Urinary bladder (tissue), 4 donors: ENCODE data around the gene ZFP1. TPM values are rescaled to one million over a fixed set of nuclear protein-coding genes. Genes with fewer than 3 reads are reported as not detected.
"Not testable (repeated sequence)": the region's sequence is repeated elsewhere in the genome, so short reads cannot be mapped to it uniquely, and the experiment has no call there.

Experiments used
- DNase-seq: peaks from one replicate; pipeline ENCODE4 v3.0.0-alpha.2; 2015; ENCODE audit errors: extremely low spot score
- H3K27ac ChIP-seq: one replicate; pipeline ENCODE4 v1.5.1; 2013; ENCODE audit warnings: low read depth, mild to moderate bottlenecking, moderate library complexity
- H3K36me3 ChIP-seq: one replicate; pipeline ENCODE4 v1.6.1; 2013; ENCODE audit warnings: mild to moderate bottlenecking, moderate library complexity; ENCODE audit not compliant: insufficient read depth
- H3K4me1 ChIP-seq: one replicate; pipeline ENCODE4 v1.6.1; 2013; ENCODE audit warnings: mild to moderate bottlenecking, moderate library complexity; ENCODE audit not compliant: insufficient read depth
- H3K4me3 ChIP-seq: one replicate; pipeline ENCODE4 v1.5.1; 2013; ENCODE audit warnings: low read depth, low read length
- WGBS: extraction: QIAGEN DNeasy Blood & Tissue Kit; methylation state at CpG from one replicate; pipeline ENCODE4 v1.1.7; 2013; 5-methylcytosine and 5-hydroxymethylcytosine counted together
- polyA plus RNA-seq: library from polyadenylated mRNA; stranded (reverse); fragments of 200-250 nt; gene quantifications from one replicate; pipeline ENCODE4 v1.2.3, GENCODE V29; 2013
- total RNA-seq: library from RNA; depleted of rRNA; stranded (reverse); fragments of >200 nt; gene quantifications from one replicate; pipeline ENCODE4 v1.2.3, GENCODE V29; 2014
- donor health status: healthy with polysubstance abuse.
- donor health status: healthy.

Gene ZFP1
- total and polyA plus RNA-seq, 2 donors, result 10.6 to 34.0 TPM

DNA sequence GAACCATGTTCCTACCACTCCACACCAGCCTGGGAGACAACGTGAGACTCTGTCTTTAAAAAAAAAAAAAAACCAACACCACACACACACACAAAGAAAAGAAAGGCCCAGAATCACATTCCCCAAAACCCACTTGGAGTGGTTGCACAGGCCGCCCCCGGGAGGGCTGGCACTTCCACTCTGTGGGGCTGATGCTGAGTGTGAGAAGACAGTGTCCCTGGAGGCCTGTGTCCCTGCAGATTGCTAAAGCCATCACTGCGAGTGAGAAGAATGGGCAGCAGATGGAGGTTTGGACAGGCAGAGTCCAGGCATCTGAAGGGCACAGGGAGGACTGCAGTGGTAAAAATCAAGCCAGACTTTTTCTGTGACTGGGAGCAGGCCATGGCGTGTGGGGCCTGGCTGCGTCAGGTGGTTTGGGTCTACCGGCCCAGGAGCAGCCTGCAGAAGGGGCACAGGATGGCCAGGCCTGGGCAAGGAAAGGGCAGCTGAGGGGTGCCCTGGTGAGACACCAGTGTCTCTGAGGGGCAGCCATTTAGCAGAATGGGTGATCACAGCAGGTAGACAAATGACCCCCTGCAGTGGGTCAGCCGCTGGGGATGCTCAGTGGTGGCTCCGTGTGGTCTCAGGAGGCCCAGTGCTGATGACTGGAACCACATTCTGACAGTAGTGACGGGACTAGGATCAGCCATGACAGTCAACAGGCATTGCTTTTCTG, 45.6 kb downstream of the ZFP1 start:
- Histone ChIP-seq H3K27ac (no peak overlapping the region), H3K4me3 (no peak overlapping the region), H3K36me3 (no peaks in the 10 kb centered on the region), H3K4me1 (no peaks in the 10 kb centered on the region)
- WGBS, result 85% methylated on average over 10 of the region's 10 CpGs
- DNase-seq, result no peak

- Histone ChIP-seq H3K36me3 (no peaks in the 10 kb centered on the region), H3K4me3 (no peak overlapping the region), H3K4me1 (no peaks in the 10 kb centered on the region), H3K27ac (no peak overlapping the region)
- 86% methylated on average over 24 of the region's 24 CpGs for WGBS
- no peak for DNase-seq
Observed at GRCh38 chr16:75195811-75196790, 47.8 kb downstream of the ZFP1 start.

DNA sequence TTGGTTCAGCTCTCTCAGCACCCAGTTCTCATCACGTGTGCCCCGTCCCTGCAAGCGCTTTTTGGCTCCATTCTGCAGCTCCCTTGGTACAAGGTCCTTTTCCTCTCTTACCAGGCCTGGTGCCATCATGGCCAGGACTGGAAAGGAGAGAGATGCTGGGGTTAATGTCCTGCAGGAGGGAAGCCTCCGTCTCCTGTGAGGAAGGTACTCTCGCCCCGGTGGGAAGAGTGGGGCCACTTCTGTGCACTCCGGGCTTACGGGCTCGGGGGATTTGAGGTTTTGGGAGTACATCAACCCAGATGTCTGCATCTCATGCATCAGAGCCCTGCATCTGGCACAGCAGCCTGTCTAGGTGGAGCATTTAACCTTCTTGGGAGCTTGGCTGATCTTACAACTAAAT, 48.5 kb downstream of the ZFP1 start:
- no peak overlapping the region for H3K27ac ChIP-seq
- 74% methylated on average over 9 of the region's 9 CpGs for WGBS
- H3K36me3 ChIP-seq, result no peaks in the 10 kb centered on the region
- no peaks in the 10 kb centered on the region for H3K4me1 ChIP-seq
- DNase-seq, result no peak
- no peak overlapping the region for H3K4me3 ChIP-seq

DNA sequence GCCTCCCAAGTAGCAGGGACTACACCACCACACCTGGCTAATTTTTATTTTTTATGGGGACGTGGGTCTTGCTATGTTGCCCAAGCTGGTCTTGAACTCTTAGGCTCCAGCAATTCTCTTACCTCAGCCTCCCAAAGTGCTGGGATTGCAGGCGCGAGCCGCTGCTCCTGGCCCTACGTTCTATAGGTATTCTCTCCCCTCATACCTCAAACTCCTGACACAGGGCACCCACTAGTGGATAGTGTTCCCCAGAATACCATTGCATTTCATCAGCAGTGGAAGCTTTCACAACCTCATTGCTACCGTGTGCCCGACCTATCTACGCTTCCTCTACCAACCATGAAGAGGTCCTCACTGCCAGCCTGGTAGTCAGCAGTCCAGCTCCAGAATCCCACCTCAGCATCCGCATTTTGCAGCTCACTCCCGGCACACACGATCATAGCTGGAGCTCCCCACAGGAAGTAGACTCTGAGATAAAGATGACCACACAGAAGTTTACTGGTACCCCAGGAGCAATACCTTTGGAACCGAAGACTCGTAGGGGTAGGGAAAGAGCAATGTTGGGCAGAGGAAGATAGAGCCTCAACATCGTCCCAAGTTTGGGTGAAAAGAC, 49.3 kb downstream of the ZFP1 start:
- H3K4me1 ChIP-seq, result no peaks in the 10 kb centered on the region
- H3K4me3 ChIP-seq, result no peak overlapping the region
- H3K27ac ChIP-seq, result no peak overlapping the region
- WGBS, result 55% methylated on average over 14 of the region's 14 CpGs
- no peak for DNase-seq
- no peaks in the 10 kb centered on the region for H3K36me3 ChIP-seq

- no peaks in the 10 kb centered on the region for H3K36me3 ChIP-seq
- DNase-seq, result no peak
- H3K4me1 ChIP-seq, result no peaks in the 10 kb centered on the region
- WGBS, result 18% methylated on average over 18 of the region's 18 CpGs
- H3K4me3 ChIP-seq, result no peak overlapping the region
- H3K27ac ChIP-seq, result no peak overlapping the region
Observed at GRCh38 chr16:75198135-75198600, 49.8 kb downstream of the ZFP1 start.

DNA sequence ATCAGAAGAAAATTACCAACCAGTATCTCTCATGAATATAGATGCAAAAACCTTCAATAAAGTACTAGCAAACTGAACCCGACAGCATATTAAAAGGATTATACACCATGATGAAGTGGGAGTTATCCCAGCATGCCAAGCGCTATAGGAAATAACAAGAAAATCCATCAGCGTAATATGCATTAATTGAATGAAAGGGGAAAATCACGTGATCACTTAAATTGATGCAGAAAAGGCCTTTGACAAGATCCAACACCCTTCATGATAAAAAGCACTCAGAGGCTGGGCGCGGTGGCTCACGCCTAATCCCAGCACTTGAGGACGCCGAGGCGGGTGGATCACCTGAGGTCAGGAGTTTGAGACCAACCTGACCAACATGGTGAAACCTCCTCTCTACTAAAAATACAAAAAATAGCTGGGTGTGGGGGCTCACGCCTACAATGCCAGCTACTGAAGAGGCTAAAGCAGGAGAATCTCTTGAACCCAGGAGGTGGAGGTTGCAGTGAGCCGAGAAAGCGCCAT, 53.8 kb downstream of the ZFP1 start:
- no peak for DNase-seq
- no peaks in the 10 kb centered on the region for H3K4me1 ChIP-seq
- H3K36me3 ChIP-seq, result no peaks in the 10 kb centered on the region
- WGBS, result 94% methylated on average over 13 of the region's 13 CpGs
- no peak overlapping the region for H3K4me3 ChIP-seq
- no peak overlapping the region for H3K27ac ChIP-seq

DNA sequence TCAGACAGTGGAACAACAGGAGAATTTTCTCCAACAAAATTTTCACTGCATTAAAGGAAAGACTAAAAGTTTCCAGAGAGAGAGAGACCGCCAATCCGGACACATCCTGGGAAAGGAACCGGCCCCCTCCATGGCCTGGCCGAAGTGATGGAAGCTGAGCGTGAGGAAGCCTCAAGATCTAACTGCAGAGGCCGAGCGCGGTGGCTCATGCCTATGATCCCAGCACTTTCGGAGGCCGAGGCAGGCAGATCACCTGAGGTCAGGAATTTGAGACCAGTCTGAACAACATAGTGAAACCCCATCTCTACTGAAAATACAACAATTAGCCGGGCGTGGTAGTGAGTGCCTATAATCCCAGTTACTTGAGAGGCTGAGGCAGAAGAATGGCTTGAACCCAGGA, 54.8 kb downstream of the ZFP1 start:
- H3K36me3 ChIP-seq, result no peaks in the 10 kb centered on the region
- no peak overlapping the region for H3K27ac ChIP-seq
- DNase-seq, result no peak
- 88% methylated on average over 12 of the region's 12 CpGs for WGBS
- no peaks in the 10 kb centered on the region for H3K4me1 ChIP-seq
- H3K4me3 ChIP-seq, result no peak overlapping the region

GRCh38 chr16:75203667-75204409, 55.5 kb downstream of the ZFP1 start:
- 90% methylated on average over 13 of the region's 13 CpGs for WGBS
- Histone ChIP-seq H3K4me3 (no peak overlapping the region), H3K27ac (no peak overlapping the region), H3K4me1 (no peaks in the 10 kb centered on the region), H3K36me3 (no peaks in the 10 kb centered on the region)
- no peak for DNase-seq

DNA sequence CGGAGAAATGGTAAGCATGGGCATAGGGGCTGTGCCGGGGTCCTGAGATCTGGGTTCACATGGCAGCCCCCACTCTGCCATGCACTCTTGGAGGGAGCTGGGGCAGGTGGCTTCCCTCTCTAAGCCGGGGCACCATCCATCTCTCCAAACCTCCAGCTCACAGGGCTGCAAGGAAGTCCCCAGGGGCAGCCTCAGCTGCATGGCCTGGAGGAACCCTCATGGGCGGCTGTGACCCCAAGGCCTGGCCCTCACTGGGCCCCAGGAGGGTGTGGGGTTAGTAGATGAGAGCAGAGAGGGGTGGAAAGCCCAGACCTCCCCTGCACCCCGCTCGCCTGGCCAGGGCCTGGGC, 56.1 kb downstream of the ZFP1 start:
- Histone ChIP-seq H3K36me3 (no peaks in the 10 kb centered on the region), H3K4me3 (no peak overlapping the region), H3K27ac (no peak overlapping the region), H3K4me1 (no peaks in the 10 kb centered on the region)
- 98% methylated on average over 5 of the region's 6 CpGs for WGBS
- DNase-seq, result no peak

DNA sequence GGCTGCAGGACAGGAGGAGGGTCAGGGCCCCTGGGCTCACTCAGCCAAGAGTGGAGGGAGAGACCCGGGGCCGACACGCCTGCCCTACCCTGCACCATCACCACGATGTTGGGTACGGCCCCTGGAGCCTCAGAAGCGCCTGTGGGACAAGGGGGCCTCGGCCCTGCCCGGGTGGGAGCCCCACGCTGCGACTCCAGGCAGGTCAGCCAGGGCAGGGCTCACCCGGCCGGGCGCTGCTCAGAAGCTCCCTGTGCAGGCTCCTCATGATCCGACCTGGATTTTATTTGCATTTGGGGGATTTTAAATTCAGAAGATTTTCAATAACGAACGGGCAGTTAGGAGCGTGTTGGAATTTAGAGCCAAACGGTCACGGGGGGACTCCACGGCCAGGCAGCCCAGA, 56.6 kb downstream of the ZFP1 start:
- not testable (repeated sequence) for H3K36me3 ChIP-seq, H3K4me1 ChIP-seq, DNase-seq, H3K27ac ChIP-seq, H3K4me3 ChIP-seq
- no CpG with 5 or more reads among the region's 20 CpGs for WGBS

GRCh38 chr16:75205438-75205837, 57.1 kb downstream of the ZFP1 start:
- H3K4me3 ChIP-seq, H3K27ac ChIP-seq, H3K36me3 ChIP-seq, DNase-seq, H3K4me1 ChIP-seq: not testable (repeated sequence)
- 84% methylated on average over 10 of the region's 19 CpGs for WGBS

- 88% methylated on average over 19 of the region's 25 CpGs for WGBS
- not testable (repeated sequence) for H3K36me3 ChIP-seq, DNase-seq, H3K27ac ChIP-seq, H3K4me1 ChIP-seq, H3K4me3 ChIP-seq
Observed at GRCh38 chr16:75205961-75206748, 57.8 kb downstream of the ZFP1 start.
